Measurements from ENCODE around the gene B4GALT3.

GRCh38 chr1:161189036-161189435, 11.7 kb upstream of the B4GALT3 start:
- TF ChIP-seq CTCF (IDR thresholded peaks at IDR 0.05) (no peak), EZH2 (IDR thresholded peaks at IDR 0.05) (no peak)

Data from neural progenitor cell (in vitro differentiated cells).